BLaER1 treated with 17β-estradiol and CSF1 and Interleukin-3, amounts not matched to agents 10 nM and 100 nM (cell line): Measurements from ENCODE around the gene CDH23.
A peak's percentile ranks its signal among the peaks of the same experiment; 100 is the strongest.

Experiments
- H3K27ac ChIP-seq, 11 experiments: shearing (Covaris generic); formaldehyde crosslinking; 2 replicates each; pipeline ENCODE4 v1.8.1; 2022
- H3K27me3 ChIP-seq, 11 experiments: shearing (Covaris generic); formaldehyde crosslinking; 2 replicates each; pipeline ENCODE4 v1.8.1; 2022
- H3K36me3 ChIP-seq, 11 experiments: shearing (Covaris generic); formaldehyde crosslinking; 2 replicates each; pipeline ENCODE4 v1.8.1; 2022
- H3K4me1 ChIP-seq, 10 experiments: shearing (Covaris generic); formaldehyde crosslinking; 2 replicates each; pipeline ENCODE4 v1.8.1; 2022
- H3K4me2 ChIP-seq, 11 experiments: shearing (Covaris generic); formaldehyde crosslinking; 2 replicates each; pipeline ENCODE4 v1.8.1; 2022
- H3K4me3 ChIP-seq, 10 experiments: shearing (Covaris generic); formaldehyde crosslinking; 2 replicates each; pipeline ENCODE4 v1.8.1; 2022
- H3K9ac ChIP-seq, 11 experiments: shearing (Covaris generic); formaldehyde crosslinking; 2 replicates each; pipeline ENCODE4 v1.8.1; 2022
- H3K9me3 ChIP-seq, 11 experiments: shearing (Covaris generic); formaldehyde crosslinking; replicated peaks in 1 of 11; 2 replicates each; pipeline ENCODE4 v1.8.1; 2022
- H4K20me1 ChIP-seq, 11 experiments: shearing (Covaris generic); formaldehyde crosslinking; 2 replicates each; pipeline ENCODE4 v1.8.1; 2022
- Cebpa-rat ChIP-seq, 11 experiments: shearing (Covaris generic); IDR thresholded peaks; 2 replicates each; pipeline ENCODE4 v1.8.1; 2022

Gene CDH23

DNA sequence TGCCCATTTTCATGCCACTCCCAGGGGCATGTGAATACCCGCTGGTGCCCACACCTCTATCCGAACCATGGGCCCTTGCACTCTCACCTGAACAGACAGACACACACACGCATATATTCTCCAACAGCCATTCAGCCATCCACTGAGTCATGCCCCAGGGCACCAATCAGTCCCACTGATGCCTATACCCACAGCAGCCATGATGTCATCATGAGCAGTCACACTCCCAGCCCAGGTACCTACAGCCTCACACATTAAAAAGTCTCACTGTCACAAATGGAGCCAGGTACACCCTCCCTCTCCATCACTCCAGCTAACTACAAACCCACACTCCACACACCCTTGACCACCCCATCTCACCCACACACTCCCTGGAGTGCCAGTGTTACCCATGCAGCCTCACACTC lies 364.4 kb downstream of the CDH23 start:
- Histone ChIP-seq H3K4me2 (peak overlapping the region in 5 of 11 experiments; percentile 1 to 34 (median 27); a peak in 8 of 22 replicates), H3K4me1 (peaks cover 40 to 94% (median 76%) of the 10 kb centered on the region in 10 experiments), H3K36me3 (peaks cover 0 to 82% (median 53%) of the 10 kb centered on the region in 11 experiments; a peak in 13 of 22 replicates)

DNA sequence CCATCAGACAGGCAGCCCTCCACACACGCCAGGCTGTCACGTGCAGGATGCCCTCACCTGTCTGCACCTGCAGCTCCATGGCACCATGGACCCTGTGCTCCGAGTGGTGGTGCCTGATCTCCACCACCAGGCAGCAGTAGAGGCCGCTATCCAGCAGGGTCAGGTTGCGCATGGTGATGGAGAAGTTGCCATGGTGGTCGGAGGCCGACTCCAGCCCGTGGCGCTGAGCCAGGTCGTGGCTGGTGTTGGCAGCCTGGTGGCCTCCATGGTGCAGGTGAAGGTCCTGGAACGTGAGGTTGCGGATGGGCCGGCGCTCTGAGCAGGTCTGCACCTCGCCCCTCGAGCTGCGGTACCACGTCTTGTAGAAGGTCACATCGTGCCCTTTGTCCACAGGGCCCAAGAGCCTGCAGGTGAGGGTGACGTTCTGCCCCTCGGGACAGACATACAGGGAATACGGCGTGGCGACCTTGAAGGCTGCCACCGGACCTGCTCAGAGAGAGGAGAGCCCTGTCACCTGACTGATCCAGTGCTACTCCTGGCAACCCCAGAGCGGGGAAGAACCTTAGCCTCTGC lies 364.9 kb downstream of the CDH23 start:
- Histone ChIP-seq H3K9me3 (no peaks in the 10 kb centered on the region), H3K27ac (no peak overlapping the region), H3K27me3 (no peaks in the 10 kb centered on the region; a peak in 1 of 22 replicates), H3K4me3 (no peak overlapping the region), H3K4me1 (peaks cover 37 to 94% (median 76%) of the 10 kb centered on the region in 10 experiments), H3K9ac (no peak overlapping the region), H3K36me3 (peaks cover 0 to 87% (median 53%) of the 10 kb centered on the region in 11 experiments; a peak in 13 of 22 replicates), H3K4me2 (peak overlapping the region in 4 of 11 experiments; percentile 1 to 34 (median 20); a peak in 7 of 22 replicates), H4K20me1 (peaks cover 0 to 75% (median 51%) of the 10 kb centered on the region in 11 experiments; a peak in 12 of 22 replicates)
- TF ChIP-seq Cebpa-rat (IDR thresholded peaks at IDR 0.05) = no peak

More for the DNA sequence above, 364.4 kb downstream of the CDH23 start:
- H3K9me3 ChIP-seq = no peaks in the 10 kb centered on the region
- peaks cover 0 to 70% (median 50%) of the 10 kb centered on the region in 11 experiments; a peak in 12 of 22 replicates for H4K20me1 ChIP-seq
- peaks cover 0 to 1% (median 0%) of the 10 kb centered on the region in 11 experiments; a peak in 1 of 22 replicates for H3K27me3 ChIP-seq
- no peak overlapping the region for H3K27ac ChIP-seq
- no peak overlapping the region for H3K9ac ChIP-seq
- H3K4me3 ChIP-seq = no peak overlapping the region
- no peak for TF ChIP-seq Cebpa-rat (IDR thresholded peaks at IDR 0.05)

DNA sequence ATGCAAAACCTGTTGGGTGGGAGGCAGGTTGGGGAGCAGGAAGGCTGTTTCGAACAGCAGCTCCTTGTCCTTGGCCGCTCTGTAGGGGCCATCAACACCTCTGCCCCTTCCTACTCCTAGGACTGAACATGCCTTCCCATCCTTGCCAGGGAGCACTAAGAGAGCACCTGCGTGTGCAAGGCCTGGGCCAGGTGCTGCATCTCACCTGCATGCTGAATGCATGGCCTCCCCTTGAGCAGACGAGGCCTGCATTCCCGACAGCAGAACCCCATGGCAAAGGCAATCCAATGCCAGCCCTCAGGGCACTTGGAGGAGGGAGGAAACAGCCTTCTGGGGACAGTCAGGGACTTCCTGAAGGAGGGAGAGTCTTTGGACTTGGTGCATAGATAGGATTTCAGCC lies 365.6 kb downstream of the CDH23 start:
- H4K20me1 ChIP-seq = peaks cover 0 to 82% (median 57%) of the 10 kb centered on the region in 11 experiments; a peak in 12 of 22 replicates
- no peaks in the 10 kb centered on the region for H3K9me3 ChIP-seq
- H3K36me3 ChIP-seq = peaks cover 0 to 92% (median 53%) of the 10 kb centered on the region in 11 experiments; a peak in 13 of 22 replicates
- no peak overlapping the region for H3K27ac ChIP-seq
- TF ChIP-seq Cebpa-rat (IDR thresholded peaks at IDR 0.05) = no peak
- H3K9ac ChIP-seq = peak overlapping the region in 2 of 11 experiments; percentile 19 to 23; a peak in 1 of 22 replicates
- H3K27me3 ChIP-seq = no peaks in the 10 kb centered on the region; a peak in 1 of 22 replicates
- H3K4me2 ChIP-seq = peak overlapping the region in 4 of 11 experiments; percentile 12 to 34 (median 28); a peak in 5 of 22 replicates
- H3K4me1 ChIP-seq = peaks cover 35 to 94% (median 76%) of the 10 kb centered on the region in 10 experiments
- no peak overlapping the region for H3K4me3 ChIP-seq

DNA sequence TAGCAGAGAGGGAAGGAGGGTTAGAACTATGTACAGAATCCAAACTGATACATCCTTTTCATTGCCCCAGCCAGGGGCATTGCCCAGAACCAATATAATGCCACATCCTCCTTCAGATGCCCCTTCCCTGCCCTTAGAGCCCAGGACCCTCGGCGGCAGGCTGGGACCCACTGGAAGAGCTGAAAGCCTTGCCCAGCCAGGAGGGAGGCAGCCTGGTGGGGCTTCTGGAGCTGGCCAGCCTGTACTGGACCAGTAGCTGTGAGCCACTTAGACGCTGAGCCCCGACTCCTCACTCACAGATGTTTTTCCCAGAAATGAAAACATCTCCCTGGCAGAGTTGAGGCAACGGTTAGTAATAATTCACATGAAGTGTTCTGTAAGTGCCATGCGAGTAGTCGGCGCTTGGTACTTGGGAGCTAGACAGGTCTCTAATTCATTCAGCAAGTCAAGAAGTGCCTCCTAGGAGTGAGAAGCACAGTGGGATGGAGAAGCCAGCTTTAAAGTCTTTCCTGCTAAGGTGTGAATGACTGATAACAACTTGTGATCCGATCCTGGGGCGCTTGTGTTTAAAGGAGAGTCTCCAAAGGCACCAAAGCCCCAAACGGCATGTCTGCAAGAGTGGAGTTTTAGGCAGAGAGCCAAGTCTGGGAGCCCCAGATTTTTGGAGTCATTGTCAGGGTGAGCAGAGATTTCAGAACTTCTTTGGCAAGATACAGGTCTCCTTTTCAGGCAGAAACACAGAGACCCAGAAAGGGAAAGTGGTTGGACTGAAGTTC lies 366.8 kb downstream of the CDH23 start:
- H3K4me1 ChIP-seq = peaks cover 36 to 94% (median 76%) of the 10 kb centered on the region in 10 experiments
- H4K20me1 ChIP-seq = peaks cover 0 to 86% (median 62%) of the 10 kb centered on the region in 11 experiments; a peak in 12 of 22 replicates
- H3K36me3 ChIP-seq = peaks cover 0 to 94% (median 47%) of the 10 kb centered on the region in 11 experiments; a peak in 13 of 22 replicates
- H3K27me3 ChIP-seq = no peaks in the 10 kb centered on the region
- no peaks in the 10 kb centered on the region for H3K9me3 ChIP-seq
- no peak for TF ChIP-seq Cebpa-rat (IDR thresholded peaks at IDR 0.05)
- H3K9ac ChIP-seq = peak overlapping the region in 4 of 11 experiments; percentile 6 to 69 (median 15); a peak in 3 of 22 replicates
- peak overlapping the region in 4 of 11 experiments; percentile 19 to 60 (median 24); a peak in 3 of 22 replicates for H3K27ac ChIP-seq
- H3K4me2 ChIP-seq = peak overlapping the region in 6 of 11 experiments; percentile 34 to 100 (median 98); a peak in 6 of 22 replicates
- H3K4me3 ChIP-seq = no peak overlapping the region

DNA sequence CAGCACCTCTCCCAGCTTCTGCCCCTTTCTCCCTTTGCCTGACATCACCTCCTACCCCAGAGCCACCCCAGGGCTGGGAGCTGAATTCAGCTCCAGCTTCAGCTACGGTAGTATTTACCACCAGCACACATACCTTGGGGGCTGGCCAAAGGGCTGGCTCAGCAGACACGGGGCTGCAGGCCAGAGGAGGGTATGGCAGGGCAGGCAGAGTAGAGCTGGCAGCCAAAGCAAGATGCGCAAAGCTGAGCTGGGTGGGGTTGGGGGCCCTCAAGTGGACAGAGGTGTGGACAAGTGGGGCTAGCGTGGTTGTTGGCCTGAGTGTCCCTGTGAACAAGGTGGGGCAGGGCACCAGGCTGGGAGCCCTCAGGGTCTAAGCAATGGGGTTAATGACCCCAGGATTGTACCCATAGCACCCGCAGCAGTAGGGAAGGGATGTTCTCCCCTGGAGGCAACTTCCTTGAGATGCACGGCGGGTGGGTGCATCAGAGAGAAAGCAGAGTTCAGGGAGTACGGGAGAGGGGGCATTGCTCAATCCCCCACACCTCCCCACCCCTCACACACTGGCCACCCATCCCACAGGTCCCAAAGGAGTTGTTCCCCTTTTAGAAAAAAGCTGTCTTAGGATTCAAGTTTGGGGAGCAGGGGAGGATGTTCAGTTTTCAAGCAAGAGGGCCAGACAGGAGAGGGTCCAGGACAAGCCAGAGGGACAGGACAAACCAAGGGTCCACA lies 368.6 kb downstream of the CDH23 start:
- Histone ChIP-seq H3K36me3 (peaks cover 0 to 93% (median 37%) of the 10 kb centered on the region in 11 experiments; a peak in 13 of 22 replicates), H3K27me3 (no peaks in the 10 kb centered on the region), H3K4me1 (peaks cover 54 to 100% (median 88%) of the 10 kb centered on the region in 10 experiments), H3K4me2 (peak overlapping the region; percentile 62 to 100 (median 98)), H3K4me3 (peak overlapping the region in 4 of 10 experiments; percentile 23 to 57 (median 38); a peak in 9 of 20 replicates), H3K27ac (peak overlapping the region in 9 of 11 experiments; percentile 22 to 98 (median 60); a peak in 16 of 22 replicates), H4K20me1 (peaks cover 0 to 100% (median 62%) of the 10 kb centered on the region in 11 experiments; a peak in 12 of 22 replicates), H3K9ac (peak overlapping the region; percentile 32 to 69 (median 59); a peak in 17 of 22 replicates), H3K9me3 (no peaks in the 10 kb centered on the region)
- TF ChIP-seq Cebpa-rat (IDR thresholded peaks at IDR 0.05) = peak in 5 of 11 experiments; percentile 24 to 59 (median 34); a peak in 5 of 22 replicates

DNA sequence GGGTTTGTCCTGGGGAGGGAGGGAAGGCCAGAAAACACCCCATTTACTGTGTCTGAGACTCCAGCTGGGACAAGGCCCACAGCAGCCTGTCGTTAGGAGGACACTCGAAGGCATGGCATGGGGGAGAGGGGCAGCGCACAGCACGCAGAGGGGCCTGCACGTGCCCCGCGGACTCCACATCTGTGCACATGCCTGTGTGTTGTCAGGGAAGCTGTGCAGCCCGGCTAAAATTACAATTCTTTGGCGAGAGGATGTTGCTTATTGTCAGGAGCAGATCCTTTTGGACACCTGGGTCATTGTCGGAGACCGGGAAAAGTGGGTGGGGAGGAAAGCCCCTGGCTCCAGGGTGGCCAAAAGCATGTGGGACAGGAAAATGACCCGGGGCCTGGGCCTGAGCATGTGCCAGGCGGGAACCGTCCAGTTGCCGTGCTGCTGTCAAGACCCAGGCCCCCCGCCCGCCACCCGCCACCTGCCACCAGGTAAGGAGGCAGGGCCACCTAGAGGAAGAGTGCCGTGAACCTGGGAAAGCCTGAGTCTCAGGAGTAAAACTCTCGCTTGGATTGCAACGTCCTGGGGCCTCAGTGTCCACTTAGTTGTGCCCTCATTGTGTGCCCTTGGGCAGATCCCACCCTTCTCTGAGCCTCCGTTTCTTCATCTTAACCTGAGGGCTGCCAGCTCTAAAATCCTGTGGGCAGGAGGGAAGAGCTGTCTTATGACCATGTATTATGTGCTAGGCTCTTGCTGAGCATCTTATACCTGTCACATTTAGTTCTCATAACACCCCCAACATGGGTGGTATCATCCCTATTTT lies 369.4 kb downstream of the CDH23 start:
- Histone ChIP-seq H3K9ac (peak overlapping the region; percentile 32 to 69 (median 59); a peak in 17 of 22 replicates), H3K4me1 (peaks cover 54 to 100% (median 92%) of the 10 kb centered on the region in 10 experiments), H3K27ac (peak overlapping the region in 9 of 11 experiments; percentile 22 to 98 (median 60); a peak in 15 of 22 replicates), H3K4me2 (peak overlapping the region; percentile 62 to 100 (median 98)), H3K4me3 (peak overlapping the region in 4 of 10 experiments; percentile 23 to 57 (median 38); a peak in 9 of 20 replicates), H4K20me1 (peaks cover 0 to 100% (median 59%) of the 10 kb centered on the region in 11 experiments; a peak in 12 of 22 replicates), H3K27me3 (no peaks in the 10 kb centered on the region), H3K36me3 (peaks cover 0 to 93% (median 30%) of the 10 kb centered on the region in 11 experiments; a peak in 13 of 22 replicates), H3K9me3 (no peaks in the 10 kb centered on the region)
- no peak for TF ChIP-seq Cebpa-rat (IDR thresholded peaks at IDR 0.05)

DNA sequence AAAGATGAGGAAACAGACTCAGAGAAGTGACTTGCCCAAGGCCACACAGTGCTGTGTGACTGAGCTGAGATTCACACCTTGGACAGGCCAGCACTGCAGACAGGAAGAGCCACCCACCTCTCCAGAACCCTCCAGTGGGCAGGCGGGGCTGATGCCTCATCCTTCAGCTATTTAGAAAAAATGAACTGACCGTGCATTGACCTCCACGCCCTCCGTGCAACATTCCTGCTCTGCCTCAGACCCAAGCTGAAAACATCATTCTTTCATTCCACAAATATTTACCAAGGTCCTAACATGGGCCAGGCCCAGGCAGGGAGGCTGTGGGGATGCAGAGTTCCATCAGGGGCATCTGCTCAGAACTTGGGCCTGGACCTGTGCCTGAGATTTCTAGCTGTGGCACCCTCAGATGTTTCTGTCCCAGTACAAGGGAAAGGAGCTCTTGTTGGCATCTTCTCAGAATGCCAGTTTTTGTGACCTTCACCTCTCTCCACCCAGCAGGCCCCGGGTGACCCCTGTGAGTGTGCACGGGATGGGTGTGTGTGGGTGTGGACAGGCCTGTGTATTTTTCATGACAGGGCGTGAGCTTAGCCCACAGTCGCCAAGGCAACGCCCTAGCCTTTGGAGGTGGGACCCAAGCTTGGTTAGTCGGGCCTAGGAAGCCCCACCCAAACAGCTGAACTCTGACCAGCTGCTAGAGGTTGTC lies 370.1 kb downstream of the CDH23 start:
- TF ChIP-seq Cebpa-rat (IDR thresholded peaks at IDR 0.05) = no peak
- Histone ChIP-seq H3K27me3 (no peaks in the 10 kb centered on the region), H4K20me1 (peaks cover 0 to 100% (median 53%) of the 10 kb centered on the region in 11 experiments; a peak in 12 of 22 replicates), H3K4me1 (peaks cover 57 to 100% (median 95%) of the 10 kb centered on the region in 10 experiments), H3K4me3 (peak overlapping the region in 1 of 10 experiments; percentile 96; a peak in 1 of 20 replicates), H3K27ac (peak overlapping the region in 8 of 11 experiments; percentile 25 to 98 (median 77); a peak in 12 of 22 replicates), H3K9me3 (no peaks in the 10 kb centered on the region), H3K4me2 (peak overlapping the region; percentile 49 to 100 (median 98)), H3K9ac (peak overlapping the region in 9 of 11 experiments; percentile 16 to 69 (median 46); a peak in 12 of 22 replicates), H3K36me3 (peaks cover 0 to 93% (median 24%) of the 10 kb centered on the region in 11 experiments; a peak in 12 of 22 replicates)
